ENCODE results near the gene FBRSL1. TPM values are rescaled to one million over a fixed set of nuclear protein-coding genes. Genes with fewer than 3 reads are reported as not detected.
A peak's percentile ranks its signal among the peaks of the same experiment; 100 is the strongest.

FBRSL1 gene
- total RNA-seq, 1 experiment from 2014 or later, result 130 TPM

GRCh38 chr12:132492522-132492921 is 2.6 kb downstream of the FBRSL1 start:
- ChIA-PET POLR2A (ENCODE audit: low non-redundant PET) (no interaction called here), CTCF (no interaction called here)
- Histone ChIP-seq H3K4me1 (ENCODE audit: insufficient read depth, low read length, poor library complexity, severe bottlenecking) (peaks cover 17% of the 10 kb centered on the region), H3K27me3 (replicated peaks; ENCODE audit: insufficient read depth, low read depth, low read length, poor library complexity) (no peaks in the 10 kb centered on the region), H3K27ac (ENCODE audit: low read depth, low read length, poor library complexity, severe bottlenecking) (no peak overlapping the region), H3K36me3 (ENCODE audit: insufficient read depth, low read length, poor library complexity, severe bottlenecking) (peaks cover 2% of the 10 kb centered on the region), H3K4me3 (ENCODE audit: low read depth, low read length, poor library complexity, severe bottlenecking) (peak overlapping the region; percentile 72), H3K9me3 (ENCODE audit: low read depth, low read length, poor library complexity, severe bottlenecking) (no peaks in the 10 kb centered on the region)
- intact Hi-C loops (cut with micrococcal nuclease; ENCODE audit: unreplicated experiment), result no loop called here
- BruUV-seq (replicated peaks), result no TSS peak
- TF ChIP-seq CTCF (conservative IDR thresholded peaks at IDR 0.05; ENCODE audit: low read depth, low read length) (no peak), EZH2 (IDR thresholded peaks at IDR 0.05; ENCODE audit: borderline replicate concordance, low read depth, low read length, poor library complexity, severe bottlenecking) (no peak)
- no peak for DNase-seq (ENCODE audit: low spot score)

GRCh38 chr12:132492951-132493350 is 3.0 kb downstream of the FBRSL1 start:
- no peak for DNase-seq (ENCODE audit: low spot score)
- H3K36me3 ChIP-seq (ENCODE audit: insufficient read depth, low read length, poor library complexity, severe bottlenecking), result peaks cover 2% of the 10 kb centered on the region
- no peak overlapping the region for H3K4me3 ChIP-seq (ENCODE audit: low read depth, low read length, poor library complexity, severe bottlenecking)
- H3K4me1 ChIP-seq (ENCODE audit: insufficient read depth, low read length, poor library complexity, severe bottlenecking), result peaks cover 17% of the 10 kb centered on the region
- H3K27ac ChIP-seq (ENCODE audit: low read depth, low read length, poor library complexity, severe bottlenecking), result no peak overlapping the region
- ChIA-PET CTCF (no interaction called here), POLR2A (ENCODE audit: low non-redundant PET) (no interaction called here)
- BruUV-seq (replicated peaks), result no TSS peak
- no peak for TF ChIP-seq CTCF (conservative IDR thresholded peaks at IDR 0.05; ENCODE audit: low read depth, low read length)
- no peak for TF ChIP-seq EZH2 (IDR thresholded peaks at IDR 0.05; ENCODE audit: borderline replicate concordance, low read depth, low read length, poor library complexity, severe bottlenecking)
- intact Hi-C loops (cut with micrococcal nuclease; ENCODE audit: unreplicated experiment), result no loop called here
- no peaks in the 10 kb centered on the region for H3K27me3 ChIP-seq (replicated peaks; ENCODE audit: insufficient read depth, low read depth, low read length, poor library complexity)
- H3K9me3 ChIP-seq (ENCODE audit: low read depth, low read length, poor library complexity, severe bottlenecking), result no peaks in the 10 kb centered on the region

- no peak for DNase-seq (ENCODE audit: low spot score)
- no TSS peak for BruUV-seq (replicated peaks)
- Histone ChIP-seq H3K9me3 (ENCODE audit: low read depth, low read length, poor library complexity, severe bottlenecking) (no peaks in the 10 kb centered on the region), H3K4me3 (ENCODE audit: low read depth, low read length, poor library complexity, severe bottlenecking) (no peak overlapping the region), H3K36me3 (ENCODE audit: insufficient read depth, low read length, poor library complexity, severe bottlenecking) (peaks cover 2% of the 10 kb centered on the region), H3K27ac (ENCODE audit: low read depth, low read length, poor library complexity, severe bottlenecking) (peak overlapping the region; percentile 30), H3K4me1 (ENCODE audit: insufficient read depth, low read length, poor library complexity, severe bottlenecking) (peaks cover 17% of the 10 kb centered on the region), H3K27me3 (replicated peaks; ENCODE audit: insufficient read depth, low read depth, low read length, poor library complexity) (no peaks in the 10 kb centered on the region)
- POLR2A ChIA-PET (ENCODE audit: low non-redundant PET), result no interaction called here
- TF ChIP-seq CTCF (conservative IDR thresholded peaks at IDR 0.05; ENCODE audit: low read depth, low read length) (no peak), EZH2 (IDR thresholded peaks at IDR 0.05; ENCODE audit: borderline replicate concordance, low read depth, low read length, poor library complexity, severe bottlenecking) (no peak)
- CTCF ChIA-PET, result no interaction called here
- intact Hi-C loops (cut with micrococcal nuclease; ENCODE audit: unreplicated experiment), result no loop called here
Measured at GRCh38 chr12:132493482-132494178, 3.7 kb downstream of the FBRSL1 start.
